K562 (cell line): ENCODE data around the gene AKT2. TPM values are rescaled to one million over a fixed set of nuclear protein-coding genes. Genes with fewer than 3 reads are reported as not detected.

ENCODE experiments used
- ATAC-seq: fragments of 200-7000 bp; cut with Tn5 transposase; 3 replicates; pipeline ENCODE4 v1.9.1; 2020; ENCODE audit warnings: moderate library complexity
- BruUV-seq: library from RNA; stranded (reverse); fragments of 400-500 nt; replicated peaks from 2 replicates; lab custom pipeline; 2021; lab: Mats Ljungman, UMichigan
- CTCF ChIA-PET: fragments of 300-600 bp; formaldehyde crosslinking; extraction: SDS; loops from one replicate; lab custom pipeline; 2021; ENCODE audit warnings: low intra/inter-chr PET ratio; lab: Yijun Ruan, JAX
- POLR2A ChIA-PET: fragments of 300-600, 350-650 bp; sonication (Branson Sonifier 250); formaldehyde crosslinking; extraction: SDS; loops from one replicate; lab custom pipeline; 2021; ENCODE audit warnings: antibody characterized with exemption, inconsistent platforms; lab: Yijun Ruan, JAX
- DNase-seq, 4 experiments: peaks; one replicate each; pipeline versions ENCODE4 v3.0.0 to v3.0.0-alpha.2; 2011 to 2018; ENCODE audit warnings: low spot score in 3 of 4, mixed read lengths in 3 of 4; ENCODE audit errors: extremely low read depth in 1 of 4
- FAIRE-seq: peaks from 2 replicates; lab custom pipeline; 2011; peaks lifted over from hg19 to GRCh38; lab: Jason Lieb, UNC
- H2AFZ ChIP-seq: 2 replicates; pipeline ENCODE4 v1.6.0; 2011; ENCODE audit warnings: low read depth, low read length, control low read depth, inconsistent platforms
- H3K27ac ChIP-seq: fragments of 200-600 bp; 3 replicates; pipeline ENCODE4 v1.8.0; 2011; ENCODE audit warnings: low read depth, mild to moderate bottlenecking, control low read depth, inconsistent platforms, low read length, moderate library complexity, mixed read lengths; ENCODE audit errors: extremely low read depth
- H3K27me3 ChIP-seq, 2 experiments: fragments of 300-600 bp in 1 of 2; 2 replicates in 1 of 2; 3 replicates in 1 of 2; pipeline versions ENCODE4 v1.6.0 to v1.8.0; 2011; ENCODE audit warnings: inconsistent platforms in 2 of 2, low read length in 2 of 2, mild to moderate bottlenecking in 1 of 2, mixed read lengths in 1 of 2, moderate library complexity in 1 of 2; ENCODE audit not compliant: control insufficient read depth in 2 of 2, insufficient read depth in 2 of 2
- H3K36me3 ChIP-seq: fragments of 300-600 bp; 3 replicates; pipeline ENCODE4 v1.8.0; 2011; ENCODE audit warnings: mild to moderate bottlenecking, low read length, inconsistent platforms; ENCODE audit not compliant: control insufficient read depth, insufficient read depth
- H3K4me1 ChIP-seq, 2 experiments: fragments of 200-600 bp in 1 of 2; replicated peaks in 1 of 2; 2 replicates in 1 of 2; 3 replicates in 1 of 2; pipeline versions ENCODE4 v1.5.1 to v1.8.0; 2011; ENCODE audit warnings: inconsistent platforms in 2 of 2, low read length in 2 of 2, mild to moderate bottlenecking in 1 of 2, mixed read lengths in 1 of 2, moderate library complexity in 1 of 2; ENCODE audit not compliant: control insufficient read depth in 2 of 2, insufficient read depth in 2 of 2
- H3K4me2 ChIP-seq: 2 replicates; pipeline ENCODE4 v1.6.1; 2011; ENCODE audit warnings: low read length, control low read depth, inconsistent platforms, mixed read lengths; ENCODE audit not compliant: insufficient read depth
- H3K4me3 ChIP-seq: fragments of 200-600 bp; sonication (generic), shearing (Covaris generic); 2 replicates; pipeline ENCODE4 v1.5.1; 2016; ENCODE audit warnings: control low read depth, inconsistent platforms
- H3K79me2 ChIP-seq: fragments of 200-600 bp; 3 replicates; pipeline ENCODE4 v1.8.0; 2011; ENCODE audit warnings: low read length, inconsistent platforms; ENCODE audit not compliant: control insufficient read depth, insufficient read depth
- H3K9ac ChIP-seq, 2 experiments: 2 replicates each; pipeline versions ENCODE4 v1.6.0 to v1.6.1; 2011; ENCODE audit warnings: low read depth in 2 of 2, low read length in 2 of 2, control low read depth in 1 of 2, inconsistent platforms in 1 of 2, mild to moderate bottlenecking in 1 of 2, mixed read lengths in 1 of 2; ENCODE audit not compliant: insufficient read depth in 1 of 2
- H3K9me1 ChIP-seq: one replicate; pipeline ENCODE4 v1.6.0; 2011; ENCODE audit warnings: inconsistent platforms, mild to moderate bottlenecking, low read length, moderate library complexity; ENCODE audit not compliant: control insufficient read depth, insufficient read depth
- H3K9me3 ChIP-seq: replicated peaks from 2 replicates; pipeline ENCODE4 v1.5.1; 2011; ENCODE audit warnings: low read depth, low read length, inconsistent platforms; ENCODE audit not compliant: control insufficient read depth, insufficient read depth
- H4K20me1 ChIP-seq: replicated peaks from 2 replicates; pipeline ENCODE4 v1.6.1; 2011; ENCODE audit warnings: low read length, inconsistent platforms, mixed read lengths; ENCODE audit not compliant: control insufficient read depth, insufficient read depth
- ARID3B ChIP-seq: fragments of 250-450 bp; sonication (Bioruptor Pico); IDR thresholded peaks from 2 replicates; pipeline ENCODE4 v1.4.0; 2020; ENCODE audit warnings: borderline replicate concordance
- C11orf30 ChIP-seq: fragments of 450-650 bp; IDR thresholded peaks from 2 replicates; pipeline ENCODE4 v1.6.1; 2016; ENCODE audit warnings: low read depth, mild to moderate bottlenecking
- DACH1 ChIP-seq: fragments of 450-650 bp; IDR thresholded peaks from 2 replicates; pipeline ENCODE4 v1.6.1; 2018; ENCODE audit not compliant: partially characterized antibody
- EWSR1 ChIP-seq: fragments of 450-650 bp; IDR thresholded peaks from 2 replicates; pipeline ENCODE4 v1.6.1; 2018; ENCODE audit warnings: borderline replicate concordance, mild to moderate bottlenecking, low read depth, moderate library complexity; ENCODE audit not compliant: partially characterized antibody
- KAT2B ChIP-seq: IDR thresholded peaks from one replicate; pipeline ENCODE4 v1.6.1; 2012; ENCODE audit warnings: low read depth, mild to moderate bottlenecking, control low read depth, inconsistent platforms, low read length, moderate library complexity
- MTA2 ChIP-seq: fragments of 450-650 bp; IDR thresholded peaks from 2 replicates; pipeline ENCODE4 v1.6.1; 2016; ENCODE audit warnings: low read depth
- NBN ChIP-seq: fragments of 450-650 bp; IDR thresholded peaks from 2 replicates; pipeline ENCODE4 v1.6.1; 2016; ENCODE audit warnings: low read depth, mild to moderate bottlenecking
- NFXL1 ChIP-seq: fragments of 450-650 bp; formaldehyde crosslinking; IDR thresholded peaks from 2 replicates; pipeline ENCODE4 v1.4.0; 2021; ENCODE audit warnings: mild to moderate bottlenecking
- SP2 ChIP-seq: IDR thresholded peaks from 2 replicates; pipeline ENCODE4 v1.6.1; 2011; ENCODE audit warnings: mild to moderate bottlenecking, low read depth, low read length, moderate library complexity; ENCODE audit not compliant: poor library complexity, severe bottlenecking; ENCODE audit errors: extremely low read depth
- TAL1 ChIP-seq: fragments of 450-650 bp; IDR thresholded peaks from 2 replicates; pipeline ENCODE4 v1.6.1; 2016; ENCODE audit warnings: mild to moderate bottlenecking
- ZNF12 ChIP-seq: sonication (generic); formaldehyde crosslinking; IDR thresholded peaks from 2 replicates; pipeline ENCODE4 v1.4.0; 2020; ENCODE audit warnings: mild to moderate bottlenecking, missing genetic modification reagents
- ZNF175 ChIP-seq: fragments of 200-800 bp; sonication (Bioruptor generic); IDR thresholded peaks from 2 replicates; pipeline ENCODE4 v1.6.1; 2016; ENCODE audit warnings: low read depth, mild to moderate bottlenecking, missing genetic modification characterization, missing compliant biosample characterization
- ZNF184 ChIP-seq: sonication (generic); formaldehyde crosslinking; IDR thresholded peaks from 2 replicates; pipeline ENCODE4 v1.5.0; 2020; ENCODE audit warnings: missing genetic modification reagents
- WGBS: fragments of 100-300 bp; shearing (Covaris generic); methylation state at CpG from one replicate; pipeline ENCODE4 v1.1.6; 2016; ENCODE audit warnings: low coverage, mixed read lengths; ENCODE audit not compliant: insufficient coverage; ENCODE audit errors: missing lambda C conversion rate; 5-methylcytosine and 5-hydroxymethylcytosine counted together
- in situ Hi-C: fragments of 300-500 bp; cut with MboI; formaldehyde crosslinking; loops from 4 replicates; pipeline ENCODE4 v1.15.0; 2018; ENCODE audit warnings: inconsistent platforms, mixed read lengths
- intact Hi-C: fragments of 100-400 bp; cut with micrococcal nuclease; formaldehyde crosslinking; loops from 2 replicates; pipeline ENCODE4 v1.14.2; 2022
- polyA plus RNA-seq, 8 experiments: library from polyadenylated mRNA; depleted of rRNA in 4 of 8; stranded (reverse) in 5 of 8; unstranded in 3 of 8; fragments of >200 nt; fragmentation: Nextera tagmentation in 2 of 8; fragmentation: Illumina TruSeq in 1 of 8; extraction: Ambion mirVana in 2 of 8; extraction: Trizol in 1 of 8; gene quantifications; 2 replicates each; pipeline versions ENCODE4 v1.2.1 to v1.2.3, GENCODE V29; 2011 to 2014; ENCODE audit warnings: inconsistent platforms in 1 of 8, missing spikeins in 1 of 8
- total RNA-seq, 7 experiments: library from RNA; depleted of rRNA in 6 of 7; stranded (reverse); fragments of >200 nt in 6 of 7; fragmentation: Illumina TruSeq in 2 of 7; extraction: Trizol in 2 of 7; gene quantifications; 2 replicates each; pipeline versions ENCODE4 v1.2.1 to v1.2.3, GENCODE V29; 2011 to 2021; ENCODE audit warnings: low replicate concordance in 1 of 7
- TF ChIP-seq, protein P1 (sequence below): fragments of 250-450 bp; sonication (Bioruptor Pico); IDR thresholded peaks from 2 replicates; pipeline ENCODE4 v1.5.0; 2021; ENCODE audit warnings: mild to moderate bottlenecking, moderate library complexity
- TF ChIP-seq, protein P2 (sequence below): fragments of 250-450 bp; sonication (Bioruptor Pico); IDR thresholded peaks from 2 replicates; pipeline ENCODE4 v1.5.0; 2021

The AKT2 gene
- total and polyA plus RNA-seq, 9 of the 15 experiments (the other 6 are each of a cell fraction or from before 2014, with no cell fraction given): 1.1 to 132 (median 67.7) TPM

DNA sequence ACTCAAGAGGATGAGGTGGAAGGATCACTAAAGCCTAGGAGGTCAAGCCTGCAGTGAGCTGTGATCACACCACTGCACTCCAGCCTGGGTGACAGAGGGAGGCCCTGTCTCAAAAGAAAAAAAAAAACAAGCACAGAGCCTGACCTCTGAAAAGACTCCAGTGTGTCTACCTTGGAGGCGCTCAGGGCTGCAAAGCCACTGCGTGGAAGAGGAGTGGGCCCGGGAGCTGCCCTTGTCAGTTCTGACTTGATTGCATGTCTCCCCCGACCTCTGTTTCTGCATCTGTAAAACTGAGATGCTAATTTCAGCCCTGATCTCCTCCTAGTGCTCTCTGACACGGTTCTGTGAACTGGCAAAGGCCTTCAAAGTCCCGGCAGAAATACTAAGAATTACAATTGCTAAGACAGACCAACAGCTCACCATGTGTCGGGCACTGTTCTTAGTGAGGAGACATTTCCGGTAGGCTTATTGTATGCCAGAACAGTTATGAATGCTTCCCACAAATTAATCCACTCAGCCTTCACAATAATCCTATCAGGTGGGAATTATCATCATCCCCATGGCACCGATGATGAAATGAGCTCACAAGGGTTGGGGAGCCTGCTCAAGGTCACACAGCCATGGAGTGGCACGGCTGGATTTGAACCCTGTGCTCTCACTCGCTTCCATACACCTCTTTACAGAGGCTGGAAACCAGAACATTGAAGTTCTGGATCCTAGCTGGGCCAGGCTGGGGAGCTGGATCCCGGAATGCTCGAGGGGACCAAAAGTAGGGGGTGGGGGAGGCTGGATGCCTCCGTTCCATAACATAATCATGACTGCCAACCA lies 3.5 kb downstream of the AKT2 start:
- H3K9ac ChIP-seq: peak overlapping the region in 1 of 2 experiments; percentile 7; a peak in 2 of 4 replicates

More for the DNA sequence above, 3.5 kb downstream of the AKT2 start:
- no TSS peak for BruUV-seq
- no peak for DNase-seq
- Histone ChIP-seq H3K4me2 (0 out of 2 replicates have a peak overlapping the region, but pooled peaks have one; percentile 1), H3K4me3 (no peak overlapping the region), H3K27me3 (no peaks in the 10 kb centered on the region), H3K9me1 (peaks cover 5% of the 10 kb centered on the region), H3K36me3 (peaks cover 50% of the 10 kb centered on the region), H3K27ac (no peak overlapping the region), H3K79me2 (peaks cover 85% of the 10 kb centered on the region), H3K9me3 (no peaks in the 10 kb centered on the region), H2AFZ (no peak overlapping the region), H3K4me1 (peaks cover 55 to 61% of the 10 kb centered on the region in 2 experiments), H4K20me1 (no peaks in the 10 kb centered on the region; the same call in 1 of the 2 replicates)
- ATAC-seq: no peak
- no peak for TF ChIP-seq MTA2
- TF ChIP-seq NBN: no peak
- no peak for TF ChIP-seq TAL1
- no peak for TF ChIP-seq EWSR1
- no peak for TF ChIP-seq DACH1
- TF ChIP-seq NFXL1 (CRISPR knock-in tag): no peak
- no peak for TF ChIP-seq SP2
- TF ChIP-seq ZNF175 (CRISPR knock-in tag): no peak
- no peak for TF ChIP-seq C11orf30
- TF ChIP-seq, protein P1, sequence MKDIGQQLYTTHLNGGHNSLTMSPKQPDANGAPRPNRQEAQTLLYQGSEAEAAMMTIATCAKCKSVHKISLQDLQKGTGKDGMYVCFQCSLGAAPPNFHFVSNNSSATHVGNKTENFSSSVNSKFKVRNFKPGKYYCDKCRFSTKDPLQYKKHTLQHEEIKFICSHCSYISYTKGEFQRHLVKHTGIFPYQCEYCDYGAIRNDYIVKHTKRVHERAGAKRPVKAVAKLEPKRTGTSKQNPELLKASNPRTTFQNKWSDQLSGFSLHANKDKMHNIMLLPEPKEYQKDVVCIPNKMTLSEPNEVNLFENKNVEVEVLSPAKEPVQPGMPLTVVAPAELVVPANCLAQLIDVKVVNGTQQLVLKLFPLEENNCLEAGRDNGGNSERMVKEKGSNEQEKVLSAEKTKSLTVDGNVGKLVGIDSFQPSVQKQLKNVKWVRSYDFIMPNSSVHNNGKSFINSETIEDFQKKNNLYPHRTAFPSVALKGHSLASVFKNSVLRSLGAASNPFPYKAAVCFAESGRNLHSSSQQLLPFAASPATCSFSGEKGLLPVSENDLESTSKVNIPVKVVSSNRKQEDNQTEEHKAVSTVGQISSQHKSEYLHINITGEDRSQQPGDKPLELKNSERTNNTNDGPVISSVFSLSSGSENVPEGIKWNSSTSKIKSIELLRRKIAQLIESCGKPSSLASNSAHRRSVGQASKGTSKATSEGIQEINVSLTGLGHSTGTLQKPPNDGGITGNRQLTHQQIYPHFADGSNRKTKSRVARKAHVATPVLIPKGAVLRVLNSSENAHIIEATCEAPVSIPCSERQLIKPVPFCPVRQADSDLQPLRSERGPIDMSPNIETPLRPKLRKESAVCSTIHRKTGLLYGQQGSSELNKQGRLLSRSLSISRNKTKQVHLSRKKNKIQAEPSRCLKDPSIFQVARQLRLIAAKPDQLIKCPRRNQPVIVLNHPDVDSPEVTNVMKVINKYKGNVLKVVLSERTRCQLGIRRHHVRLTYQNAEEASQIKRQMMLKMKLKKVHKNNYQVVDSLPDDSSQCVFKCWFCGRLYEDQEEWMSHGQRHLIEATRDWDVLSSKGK (CRISPR knock-in tag): no peak
- TF ChIP-seq ZNF12: no peak
- no peak for TF ChIP-seq ZNF184 (CRISPR knock-in tag)
- TF ChIP-seq, protein P2, sequence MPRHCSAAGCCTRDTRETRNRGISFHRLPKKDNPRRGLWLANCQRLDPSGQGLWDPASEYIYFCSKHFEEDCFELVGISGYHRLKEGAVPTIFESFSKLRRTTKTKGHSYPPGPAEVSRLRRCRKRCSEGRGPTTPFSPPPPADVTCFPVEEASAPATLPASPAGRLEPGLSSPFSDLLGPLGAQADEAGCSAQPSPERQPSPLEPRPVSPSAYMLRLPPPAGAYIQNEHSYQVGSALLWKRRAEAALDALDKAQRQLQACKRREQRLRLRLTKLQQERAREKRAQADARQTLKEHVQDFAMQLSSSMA (CRISPR knock-in tag): no peak
- no peak for TF ChIP-seq ARID3B (CRISPR knock-in tag)
- TF ChIP-seq KAT2B: no peak
- ChIA-PET POLR2A (interaction anchor here (1.0 to 5.1 kb wide), 2 partner anchors 11 to 84 kb away, joined by 3 to 19 read pairs; no protein-coding TSS in a partner anchor), CTCF (no interaction called here)
- intact Hi-C loops (no loop called here), in situ Hi-C loops (no loop called here)
- WGBS: 79% methylated on average over 13 of the region's 14 CpGs
- FAIRE-seq: no peak
